ENCODE measurements around the gene MVP. TPM values are rescaled to one million over a fixed set of nuclear protein-coding genes. Genes with fewer than 3 reads are reported as not detected.

MVP gene
- total RNA-seq: 24.2 TPM

DNA sequence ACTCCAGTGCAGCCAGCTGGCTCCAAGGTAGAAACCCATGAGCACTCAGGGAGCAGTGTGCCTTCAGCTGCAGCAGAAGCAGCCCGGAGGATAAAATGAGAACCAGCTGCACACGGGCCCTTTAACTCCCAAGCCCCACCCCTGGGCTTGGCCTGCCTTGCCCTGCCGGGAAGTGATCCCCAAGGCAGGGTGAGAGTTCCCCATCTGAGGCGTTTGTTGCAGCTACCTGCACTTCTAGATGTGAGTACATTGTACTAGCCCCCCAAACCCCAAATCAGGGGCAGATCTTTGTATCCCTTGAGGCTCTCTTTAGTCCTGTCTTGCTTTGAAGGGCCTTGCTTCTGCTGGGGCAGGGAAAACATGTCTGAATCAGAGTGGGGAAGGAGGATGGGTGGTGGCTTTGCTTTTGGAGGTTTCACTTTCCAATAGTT, at the start of gene MVP:
Gene MVP, plus strand, starts transcription at position 192 of the 431 bp plus-strand sequence. CDS start 10,088 bp downstream, outside the sequence.

DNA sequence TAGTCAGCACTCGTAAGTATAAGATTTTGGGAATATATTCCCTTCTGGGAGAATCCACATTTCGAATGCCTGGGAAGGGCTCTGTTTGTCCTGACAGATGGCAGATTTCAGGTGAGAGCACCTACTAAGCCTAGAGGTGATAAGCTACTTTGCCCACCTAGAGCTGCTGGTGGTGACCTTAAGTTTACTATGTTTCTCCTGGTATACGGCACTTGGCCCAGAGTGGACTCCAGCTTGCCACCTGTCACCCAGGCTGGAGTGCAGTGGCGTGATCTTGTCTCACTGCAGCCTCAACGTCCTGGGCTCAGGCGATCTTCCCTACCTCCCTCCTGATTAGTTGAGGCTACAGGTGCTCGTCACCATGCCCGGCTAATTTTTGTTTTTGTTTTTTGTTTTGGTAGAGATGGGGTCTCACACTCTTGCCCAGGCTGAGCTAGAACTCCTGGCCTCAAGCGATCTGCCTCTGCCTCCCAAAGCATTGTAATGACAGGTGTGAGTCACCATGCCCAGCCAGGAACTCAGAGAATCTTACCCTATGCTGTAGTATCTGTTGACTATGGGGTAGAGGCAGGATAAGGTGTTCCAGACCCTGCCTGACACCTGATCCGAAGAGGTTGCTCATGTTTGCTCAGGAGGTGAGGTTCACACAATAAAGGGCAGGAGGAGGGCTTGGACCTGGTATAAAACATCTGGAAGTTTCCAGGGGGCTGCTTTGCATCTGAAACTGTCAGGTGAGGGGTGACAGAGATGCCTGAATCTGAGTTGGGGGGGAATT, 42.5 kb upstream of the MVP start, which contains the start of gene ZG16:
Gene ZG16, plus strand, starts transcription at position 681 of the 775 bp plus-strand sequence. CDS start 1,011 bp downstream, outside the sequence.

DNA sequence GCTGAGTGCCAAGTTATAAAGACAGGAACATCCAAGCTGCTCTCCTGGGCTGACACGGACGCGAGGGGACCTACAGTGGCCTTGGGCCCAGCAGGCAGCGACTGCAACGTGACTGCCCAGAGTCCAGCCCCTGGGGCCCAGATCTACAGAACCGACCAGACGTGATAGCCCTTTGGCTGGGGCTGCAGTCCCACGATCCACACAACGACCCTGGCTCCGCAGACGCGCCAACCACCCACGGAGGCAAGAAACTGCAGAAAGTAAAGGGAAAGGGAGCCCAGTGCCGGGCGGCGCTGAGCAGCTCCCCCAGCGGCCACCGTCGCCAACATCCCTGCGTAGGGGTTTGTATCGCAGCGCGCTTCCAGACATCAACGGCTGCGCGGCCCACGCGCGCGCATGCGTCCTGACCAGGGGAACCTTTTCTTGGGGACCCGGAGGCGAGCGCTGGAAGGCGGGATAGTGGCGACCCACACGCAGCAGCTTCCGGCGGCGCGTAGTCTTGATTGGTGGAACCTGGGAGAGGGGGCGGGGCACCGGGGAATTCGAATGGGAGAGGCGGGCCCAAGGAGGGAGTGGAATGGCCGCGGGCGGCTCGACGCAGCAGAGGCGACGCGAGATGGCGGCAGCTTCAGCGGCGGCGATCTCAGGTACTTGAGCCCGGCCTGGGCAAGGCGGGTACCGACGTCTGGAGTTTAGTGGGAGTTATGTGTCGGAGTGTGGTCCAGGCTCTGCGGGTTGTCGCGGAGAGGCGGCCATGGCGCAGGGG, 29.9 kb upstream of the MVP start, which contains the start of gene KIF22:
Gene KIF22, plus strand, starts transcription at position 569 of the 766 bp plus-strand sequence. Its CDS starts 9 bp downstream, at position 578.

DNA sequence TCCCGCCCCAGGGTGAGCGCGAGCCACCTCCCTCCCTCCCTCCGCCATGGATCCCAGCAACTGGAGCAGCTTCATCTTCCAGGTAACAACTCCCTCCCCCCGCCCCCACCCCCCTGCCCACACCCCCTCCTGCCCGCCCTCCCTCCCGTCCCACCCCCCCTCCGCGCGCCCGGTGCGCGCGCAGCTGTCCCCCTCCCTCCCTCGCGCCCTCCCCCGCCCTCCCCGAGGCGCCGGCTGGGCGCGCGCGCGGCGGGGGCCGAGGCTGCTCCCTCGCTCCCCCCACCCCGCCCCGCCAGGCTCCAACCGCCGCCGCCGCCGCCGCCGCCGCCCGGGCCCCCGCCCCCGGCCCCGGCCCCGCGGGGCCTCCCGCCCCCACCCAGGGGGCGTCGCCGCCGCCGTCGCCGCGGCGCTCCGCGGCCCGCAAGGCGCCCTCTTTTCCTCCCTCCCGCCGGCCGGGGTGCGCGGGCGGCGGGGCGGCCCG, 14.1 kb upstream of the MVP start, which contains the start of gene MAZ:
Gene MAZ, plus strand, starts transcription at position 431 of the 481 bp plus-strand sequence. CDS start 173 bp downstream, outside the sequence.

DNA sequence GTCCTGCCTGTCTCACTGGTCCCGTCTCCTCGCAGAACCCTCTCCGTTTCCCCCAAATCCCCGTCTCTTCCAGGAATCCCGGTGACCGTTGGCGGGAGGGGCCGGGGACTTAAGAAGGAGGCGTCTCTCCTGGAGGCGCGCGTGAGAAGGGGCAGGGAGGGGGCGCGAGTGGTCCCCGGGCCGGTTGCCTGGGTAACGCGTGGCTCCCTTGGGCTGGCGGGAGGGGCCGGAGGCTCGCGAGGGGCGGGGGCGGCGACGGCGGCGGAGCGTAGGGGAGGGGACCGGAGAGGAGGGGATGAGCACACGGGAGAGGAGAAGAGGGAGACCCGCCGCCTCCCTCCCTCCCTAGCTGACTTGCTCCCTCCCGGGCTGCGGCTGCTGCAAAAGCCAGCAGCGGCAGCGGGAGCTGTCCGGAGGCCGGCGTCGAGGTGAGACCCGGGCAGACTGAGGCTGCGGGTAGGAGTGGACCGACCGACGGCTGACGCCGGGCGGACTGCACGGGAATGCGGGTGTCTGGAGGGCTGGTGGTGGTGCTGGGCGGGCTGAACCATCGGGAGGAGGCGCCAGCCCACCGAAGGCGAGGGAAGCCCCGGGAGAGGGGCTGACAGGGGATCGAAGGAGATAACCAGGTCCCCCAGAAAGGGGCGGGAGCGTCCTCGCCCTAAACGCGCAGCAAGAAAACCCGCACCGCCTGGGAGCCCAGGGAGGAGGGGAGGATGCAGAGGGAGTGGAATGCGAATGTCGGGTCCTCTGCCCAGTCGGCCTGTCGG, 8.2 kb upstream of the MVP start, which contains the start of gene PRRT2:
Gene PRRT2, plus strand, starts transcription at position 298 of the 770 bp plus-strand sequence. CDS start 862 bp downstream, outside the sequence.

DNA sequence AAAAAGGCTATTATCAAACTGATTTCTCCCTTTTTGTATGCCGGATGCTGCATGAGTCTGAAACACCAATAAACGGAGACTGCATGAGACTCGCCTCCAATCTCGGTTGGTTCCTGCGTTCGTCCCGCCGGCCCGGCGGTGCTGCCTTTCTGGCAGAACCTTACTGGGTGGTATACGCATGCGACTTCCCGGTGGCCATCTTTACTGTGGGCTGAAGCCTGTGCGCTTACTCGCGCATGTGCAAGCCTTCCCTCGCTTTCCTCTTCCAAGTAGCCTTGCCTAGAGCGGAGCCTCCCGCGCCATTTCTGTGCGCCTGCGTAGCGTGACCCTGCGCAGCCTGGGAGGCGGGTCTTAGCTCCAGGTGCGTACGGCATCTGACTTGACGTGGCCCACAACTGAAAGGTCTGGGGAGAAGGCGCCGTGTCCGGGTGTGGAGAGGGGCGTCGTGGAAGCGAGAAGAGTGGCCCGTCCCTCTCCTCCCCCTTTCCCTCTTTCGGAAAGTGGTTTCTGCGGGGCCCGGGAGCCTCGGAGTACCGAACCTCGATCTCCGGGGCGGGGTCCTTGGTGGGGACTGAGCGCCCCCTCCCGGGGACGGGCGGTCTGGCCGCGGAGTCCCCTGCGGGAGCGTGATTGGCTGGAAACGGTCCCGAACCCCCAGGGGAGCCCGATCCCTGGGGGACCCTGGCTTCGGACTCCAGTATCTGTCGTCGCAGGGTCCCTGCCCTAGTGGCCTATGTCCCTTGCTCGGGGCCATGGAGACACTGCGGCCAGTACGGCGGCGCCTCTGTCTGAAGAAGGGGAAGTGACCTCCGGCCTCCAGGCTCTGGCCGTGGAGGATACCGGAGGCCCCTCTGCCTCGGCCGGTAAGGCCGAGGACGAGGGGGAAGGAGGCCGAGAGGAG, 4.2 kb upstream of the MVP start, which contains the start of gene PAGR1:
Gene PAGR1, plus strand, starts transcription at position 360 of the 901 bp plus-strand sequence. Its CDS starts 374 bp downstream, at position 734.

DNA sequence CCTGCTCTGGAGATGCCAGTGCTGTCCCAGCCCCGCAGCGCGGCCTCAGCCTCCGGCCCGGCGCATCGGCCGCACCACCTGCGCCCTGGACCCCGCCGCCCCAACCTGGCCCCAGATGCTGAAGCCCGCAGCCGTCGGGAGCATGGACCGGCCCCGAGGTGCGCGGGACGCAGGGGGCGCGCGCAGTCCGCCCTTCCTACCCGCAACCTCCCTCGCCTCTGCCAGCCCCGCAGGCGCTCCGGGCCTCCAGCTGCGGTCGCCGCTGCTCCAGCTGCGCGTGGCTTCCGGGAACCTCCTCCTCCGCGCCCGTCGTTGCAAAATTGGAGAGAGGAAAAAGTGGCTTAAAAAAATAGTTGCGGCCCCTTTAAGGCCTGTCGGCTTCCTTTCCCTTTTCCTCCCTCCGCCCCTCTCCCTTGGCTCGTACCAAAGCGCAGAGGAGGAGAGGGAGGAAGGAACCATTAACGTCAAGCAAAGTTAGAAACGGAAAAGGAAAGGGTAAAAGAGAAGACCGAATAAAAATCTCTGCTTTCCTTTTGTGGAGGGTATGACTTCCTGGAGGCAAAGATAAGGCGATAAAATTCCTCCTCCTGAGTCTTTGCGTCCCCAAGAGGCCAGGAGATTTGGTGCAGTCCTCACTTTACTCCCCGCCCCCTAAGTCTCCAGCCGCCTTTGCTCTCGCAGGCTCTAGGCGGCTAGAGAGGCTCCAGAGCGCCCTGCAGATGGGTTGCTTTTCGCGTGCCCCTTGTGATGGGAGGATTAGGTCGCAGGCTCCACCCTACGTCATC, 42.8 kb downstream of the MVP start, which contains the start of gene CDIPT:
Gene CDIPT, minus strand, starts transcription at position 343 of the 785 bp plus-strand sequence. CDS start 369 bp downstream, outside the sequence.

Other genes with a start within 250 kb of the MVP start
- 1.3 TPM for gene SPN, start 157.2 kb upstream of the MVP start, total RNA-seq
- 21.7 TPM for gene QPRT, start 141.3 kb upstream of the MVP start, total RNA-seq
- gene C16orf54, start 74.5 kb upstream of the MVP start, total RNA-seq: 0.44 TPM
- gene ZG16, start 42.2 kb upstream of the MVP start, total RNA-seq: not detected
- gene KIF22, start 29.7 kb upstream of the MVP start, total RNA-seq: 42.3 TPM
- 112 TPM for gene MAZ, start 13.9 kb upstream of the MVP start, total RNA-seq
- 32.2 TPM for gene PRRT2, start 8.3 kb upstream of the MVP start, total RNA-seq
- 62.8 TPM for gene PAGR1, start 4.3 kb upstream of the MVP start, total RNA-seq
- gene CDIPT, start 42.8 kb downstream of the MVP start, total RNA-seq: 85.7 TPM
- gene SEZ6L2, start 79.1 kb downstream of the MVP start, total RNA-seq: 37.9 TPM
- 4.8 TPM for gene ASPHD1, start 80.0 kb downstream of the MVP start, total RNA-seq
- 29.2 TPM for gene KCTD13, start 105.8 kb downstream of the MVP start, total RNA-seq
- gene TMEM219, start 141.6 kb downstream of the MVP start, total RNA-seq: 30.3 TPM
- gene TAOK2, start 153.4 kb downstream of the MVP start, total RNA-seq: 56.0 TPM
- gene HIRIP3, start 175.2 kb downstream of the MVP start, total RNA-seq: 23.4 TPM
- 72.5 TPM for gene INO80E, start 175.8 kb downstream of the MVP start, total RNA-seq
- gene DOC2A, start 190.6 kb downstream of the MVP start, total RNA-seq: 2.7 TPM
- not detected for gene C16orf92, start 202.7 kb downstream of the MVP start, total RNA-seq
- 39.7 TPM for gene TLCD3B, start 210.8 kb downstream of the MVP start, total RNA-seq
- gene ALDOA, start 245.3 kb downstream of the MVP start, total RNA-seq: 426 TPM